HEK293 (cell line): ENCODE measurements around the gene PLXND1.

Source experiments
- CTCF ChIA-PET: fragments of 350-600 bp; formaldehyde crosslinking; extraction: SDS; loops from one replicate; lab custom pipeline; 2021; ENCODE audit warnings: antibody characterized with exemption; lab: Yijun Ruan, JAX
- POLR2A ChIA-PET: fragments of 300-600 bp; formaldehyde crosslinking; extraction: SDS; loops from one replicate; lab custom pipeline; 2020; ENCODE audit warnings: antibody characterized with exemption, inconsistent platforms; lab: Yijun Ruan, JAX
- H3K27ac ChIP-seq: fragments of 200-500 bp; sonication (Bioruptor generic); 2 replicates; pipeline ENCODE4 v1.5.1; 2014; ENCODE audit warnings: low read depth, low read length, control low read depth, inconsistent platforms; ENCODE audit errors: extremely low read depth
- H3K36me3 ChIP-seq, 2 experiments: fragments of 200-500 bp in 1 of 2; sonication (Bioruptor generic) in 1 of 2; 1 replicate in 1 of 2; 2 replicates in 1 of 2; pipeline ENCODE4 v1.5.1; 2014 to 2017; ENCODE audit warnings: inconsistent platforms in 2 of 2, low read length in 2 of 2; ENCODE audit not compliant: control insufficient read depth in 2 of 2, insufficient read depth in 1 of 2
- H3K4me1 ChIP-seq: fragments of 200-500 bp; sonication (Bioruptor generic); 2 replicates; pipeline ENCODE4 v1.5.1; 2014; ENCODE audit warnings: mild to moderate bottlenecking, low read length, inconsistent platforms; ENCODE audit not compliant: control insufficient read depth, insufficient read depth
- H3K4me3 ChIP-seq: 2 replicates; pipeline ENCODE4 v1.5.1; 2011; ENCODE audit warnings: low read depth, mild to moderate bottlenecking, control low read depth, low read length, moderate library complexity
- H3K9me3 ChIP-seq: fragments of 200-500 bp; sonication (Bioruptor generic); 2 replicates; pipeline ENCODE4 v1.5.1; 2014; ENCODE audit warnings: low read depth, low read length, inconsistent platforms; ENCODE audit not compliant: control insufficient read depth, insufficient read depth
- BCL11B ChIP-seq: fragments of 450-650 bp; formaldehyde crosslinking; IDR thresholded peaks from 2 replicates; pipeline ENCODE4 v1.5.1; 2016; ENCODE audit warnings: low read depth, missing biosample characterization, missing genetic modification characterization
- GLIS1 ChIP-seq: fragments of 450-650 bp; formaldehyde crosslinking; IDR thresholded peaks from 2 replicates; pipeline ENCODE4 v1.5.1; 2016; ENCODE audit warnings: missing biosample characterization, missing genetic modification characterization
- GLIS2 ChIP-seq: fragments of 450-650 bp; formaldehyde crosslinking; IDR thresholded peaks from 2 replicates; pipeline ENCODE4 v1.5.1; 2016; ENCODE audit warnings: missing biosample characterization, missing genetic modification characterization
- HIC1 ChIP-seq: fragments of 450-650 bp; formaldehyde crosslinking; IDR thresholded peaks from 2 replicates; pipeline ENCODE4 v1.5.1; 2016; ENCODE audit warnings: missing biosample characterization, missing genetic modification characterization
- PATZ1 ChIP-seq: fragments of 450-650 bp; formaldehyde crosslinking; IDR thresholded peaks from 2 replicates; pipeline ENCODE4 v1.5.1; 2016; ENCODE audit warnings: missing biosample characterization, missing genetic modification characterization
- PRDM6 ChIP-seq: fragments of 450-650 bp; formaldehyde crosslinking; IDR thresholded peaks from 2 replicates; pipeline ENCODE4 v1.5.1; 2017; ENCODE audit warnings: missing biosample characterization, missing genetic modification characterization
- REPIN1 ChIP-seq: fragments of 450-650 bp; formaldehyde crosslinking; IDR thresholded peaks from 2 replicates; pipeline ENCODE4 v1.5.1; 2017; ENCODE audit warnings: missing biosample characterization, missing genetic modification characterization, low read depth
- ZBTB26 ChIP-seq: fragments of 450-650 bp; formaldehyde crosslinking; optimal IDR thresholded peaks from 2 replicates; pipeline ENCODE3; 2016; ENCODE audit warnings: missing biosample characterization, mild to moderate bottlenecking, missing genetic modification characterization
- ZBTB8A ChIP-seq: fragments of 450-650 bp; formaldehyde crosslinking; IDR thresholded peaks from 2 replicates; pipeline ENCODE4 v1.5.1; 2016; ENCODE audit warnings: missing biosample characterization, missing genetic modification characterization
- ZFHX2 ChIP-seq: fragments of 450-650 bp; formaldehyde crosslinking; conservative IDR thresholded peaks from 2 replicates; pipeline ENCODE4 v1.5.1; 2016; ENCODE audit warnings: missing biosample characterization, missing genetic modification characterization
- ZFP69B ChIP-seq: fragments of 450-650 bp; formaldehyde crosslinking; IDR thresholded peaks from 2 replicates; pipeline ENCODE4 v1.5.1; 2016; ENCODE audit warnings: missing biosample characterization, missing genetic modification characterization
- ZIC2 ChIP-seq: fragments of 450-650 bp; formaldehyde crosslinking; IDR thresholded peaks from 2 replicates; pipeline ENCODE4 v1.5.1; 2016; ENCODE audit warnings: missing biosample characterization, missing genetic modification characterization
- ZNF174 ChIP-seq: fragments of 450-650 bp; formaldehyde crosslinking; IDR thresholded peaks from 2 replicates; pipeline ENCODE4 v1.5.0; 2017; ENCODE audit warnings: missing biosample characterization, mild to moderate bottlenecking, missing genetic modification characterization
- ZNF335 ChIP-seq: fragments of 450-650 bp; formaldehyde crosslinking; conservative IDR thresholded peaks from 2 replicates; pipeline ENCODE4 v1.5.1; 2016; ENCODE audit warnings: missing biosample characterization, missing genetic modification characterization
- ZNF366 ChIP-seq: fragments of 450-650 bp; formaldehyde crosslinking; conservative IDR thresholded peaks from 2 replicates; pipeline ENCODE4 v1.5.1; 2016; ENCODE audit warnings: missing biosample characterization, missing genetic modification characterization
- ZNF449 ChIP-seq: fragments of 450-650 bp; formaldehyde crosslinking; IDR thresholded peaks from 2 replicates; pipeline ENCODE4 v1.5.1; 2017; ENCODE audit warnings: missing biosample characterization, mild to moderate bottlenecking, missing genetic modification characterization, moderate library complexity
- ZNF692 ChIP-seq: fragments of 450-650 bp; formaldehyde crosslinking; IDR thresholded peaks from 2 replicates; pipeline ENCODE4 v1.5.1; 2016; ENCODE audit warnings: missing biosample characterization, missing genetic modification characterization
- ZNF830 ChIP-seq: fragments of 450-650 bp; IDR thresholded peaks from 2 replicates; pipeline ENCODE4 v1.5.0; 2018; ENCODE audit warnings: missing biosample characterization, missing genetic modification characterization, low read depth, mild to moderate bottlenecking, moderate library complexity
- ZSCAN18 ChIP-seq: fragments of 450-650 bp; formaldehyde crosslinking; IDR thresholded peaks from 2 replicates; pipeline ENCODE4 v1.5.1; 2016; ENCODE audit warnings: missing biosample characterization, missing genetic modification characterization

The PLXND1 gene

GRCh38 chr3:129607391-129608068, 1.1 kb upstream of the PLXND1 start:
- Histone ChIP-seq H3K9me3 (no peaks in the 10 kb centered on the region), H3K27ac (no peak overlapping the region), H3K4me1 (0 out of 2 replicates have a peak, but pooled peaks cover 3% of the 10 kb centered on the region), H3K4me3 (peak overlapping the region; percentile 35), H3K36me3 (no peaks in the 10 kb centered on the region)
- ChIA-PET CTCF (no interaction called here), POLR2A (no interaction called here)
- TF ChIP-seq ZNF366 (tag by site-specific recombination) (peak; percentile 45; the same call in 1 of the 2 replicates), ZNF174 (no peak)

GRCh38 chr3:129605922-129606635, 397 bp downstream of the PLXND1 start:
- CTCF ChIA-PET: interaction anchor here (0.6 to 1.5 kb wide), 3 partner anchors 22 to 291 kb away, joined by 3 to 5 read pairs (median 5); no protein-coding TSS in a partner anchor
- Histone ChIP-seq H3K36me3 (no peaks in the 10 kb centered on the region), H3K27ac (peak overlapping the region; percentile 53; the same call in 1 of the 2 replicates), H3K4me3 (peak overlapping the region; percentile 43), H3K9me3 (no peaks in the 10 kb centered on the region), H3K4me1 (0 out of 2 replicates have a peak, but pooled peaks cover 3% of the 10 kb centered on the region)
- POLR2A ChIA-PET: no interaction called here
- TF ChIP-seq ZIC2 (tag by site-specific recombination) (peak; percentile 92), ZSCAN18 (tag by site-specific recombination) (no peak), PRDM6 (tag by site-specific recombination) (no peak), GLIS1 (tag by site-specific recombination) (peak; percentile 27), PATZ1 (tag by site-specific recombination) (0 out of 2 replicates have a peak, but pooled peaks have one; percentile 3), ZBTB26 (tag by site-specific recombination) (peak; percentile 65), ZNF449 (tag by site-specific recombination) (peak; percentile 11; the same call in 1 of the 2 replicates), ZFP69B (tag by site-specific recombination) (no peak), GLIS2 (tag by site-specific recombination) (peak; percentile 53; the same call in 1 of the 2 replicates), ZNF830 (tag by site-specific recombination) (no peak), REPIN1 (tag by site-specific recombination) (no peak), ZNF692 (tag by site-specific recombination) (0 out of 2 replicates have a peak, but pooled peaks have one; percentile 35), HIC1 (tag by site-specific recombination) (peak; percentile 61), ZFHX2 (tag by site-specific recombination) (peak; percentile 70), BCL11B (tag by site-specific recombination) (0 out of 2 replicates have a peak, but pooled peaks have one; percentile 3), ZBTB8A (tag by site-specific recombination) (peak; percentile 83), ZNF335 (tag by site-specific recombination) (peak; percentile 69)
